Retinal pigment epithelial cell (primary cell): ENCODE measurements around the gene CACNA1C.
"Not testable (repeated sequence)": the region's sequence is repeated elsewhere in the genome, so short reads cannot be mapped to it uniquely, and the experiment has no call there.

Experiments
- DNase-seq: peaks from one replicate; pipeline ENCODE4 v3.0.0-alpha.2; 2010; ENCODE audit warnings: low read depth
- H3K4me3 ChIP-seq: 2 replicates; pipeline ENCODE4 v1.5.1; 2011; ENCODE audit warnings: mild to moderate bottlenecking, low read length, control low read depth, moderate library complexity
- CTCF ChIP-seq: conservative IDR thresholded peaks from 2 replicates; pipeline ENCODE4 v1.5.1; 2011; ENCODE audit warnings: low read depth, low read length, control low read depth, inconsistent platforms

Gene CACNA1C

GRCh38 chr12:2125651-2126522 is 73.1 kb downstream of the CACNA1C start:
- no peak for DNase-seq
- no peak overlapping the region for H3K4me3 ChIP-seq
- no peak for TF ChIP-seq CTCF

- DNase-seq, result no peak
- no peak for TF ChIP-seq CTCF
- H3K4me3 ChIP-seq, result no peak overlapping the region
These were observed 74.1 kb downstream of the CACNA1C start for GRCh38 chr12:2126676-2127406.

- DNase-seq, result no peak
- H3K4me3 ChIP-seq, result no peak overlapping the region
- no peak for TF ChIP-seq CTCF
These were observed 76.3 kb downstream of the CACNA1C start for GRCh38 chr12:2129076-2129475.

GRCh38 chr12:2135661-2136418 is 83.1 kb downstream of the CACNA1C start:
- DNase-seq, H3K4me3 ChIP-seq: not testable (repeated sequence)

GRCh38 chr12:2136901-2137300 is 84.1 kb downstream of the CACNA1C start:
- TF ChIP-seq CTCF, result no peak

GRCh38 chr12:2137711-2138110 is 84.9 kb downstream of the CACNA1C start:
- H3K4me3 ChIP-seq, result no peak overlapping the region
- no peak for DNase-seq
- TF ChIP-seq CTCF, result no peak

More at GRCh38 chr12:2136901-2137300, 84.1 kb downstream of the CACNA1C start:
- DNase-seq, result no peak
- no peak overlapping the region for H3K4me3 ChIP-seq

GRCh38 chr12:2138294-2138693 is 85.5 kb downstream of the CACNA1C start:
- TF ChIP-seq CTCF, result no peak

More at GRCh38 chr12:2138294-2138693, 85.5 kb downstream of the CACNA1C start:
- no peak for DNase-seq
- H3K4me3 ChIP-seq, result no peak overlapping the region
